Nucleus accumbens (tissue), 56 donors: ENCODE data around the gene CHL1.
A peak's percentile ranks its signal among the peaks of the same experiment; 100 is the strongest.
"Not testable (repeated sequence)": the region's sequence is repeated elsewhere in the genome, so short reads cannot be mapped to it uniquely, and the experiment has no call there.

Experiments
- DNase-seq, 56 donors: peaks; one replicate each; lab custom pipeline; 2025; lab: John Stamatoyannopoulos, UW

CHL1 gene

DNA sequence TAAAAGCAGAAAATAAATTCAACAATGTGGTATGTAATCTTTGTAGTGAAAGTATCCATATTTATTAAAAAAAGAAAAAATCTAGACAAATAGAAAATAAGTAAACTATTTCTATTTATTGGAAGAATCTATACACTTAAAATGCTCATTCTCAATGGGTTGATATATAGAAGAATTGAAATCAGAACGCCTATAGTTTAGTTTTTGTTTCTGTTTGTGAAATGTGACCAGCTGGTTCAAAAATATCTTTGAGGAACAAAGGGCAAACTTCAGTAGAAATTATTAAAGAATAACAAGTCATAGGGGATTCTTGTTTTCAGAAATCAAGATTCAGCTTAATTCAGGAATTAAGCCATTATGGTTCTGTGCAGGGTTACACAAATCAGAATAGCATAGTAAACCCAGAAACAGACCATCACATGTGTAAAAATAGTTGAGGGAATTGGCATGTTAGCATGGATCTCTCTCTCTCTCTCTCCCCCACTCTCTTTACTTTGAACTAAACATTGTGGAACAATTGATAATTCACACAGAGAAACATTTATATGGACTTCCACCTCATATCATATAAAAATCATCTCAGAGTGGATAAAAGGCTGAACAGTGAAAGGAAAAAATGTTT is 134.0 kb downstream of the CHL1 start:
- no peak for DNase-seq

DNA sequence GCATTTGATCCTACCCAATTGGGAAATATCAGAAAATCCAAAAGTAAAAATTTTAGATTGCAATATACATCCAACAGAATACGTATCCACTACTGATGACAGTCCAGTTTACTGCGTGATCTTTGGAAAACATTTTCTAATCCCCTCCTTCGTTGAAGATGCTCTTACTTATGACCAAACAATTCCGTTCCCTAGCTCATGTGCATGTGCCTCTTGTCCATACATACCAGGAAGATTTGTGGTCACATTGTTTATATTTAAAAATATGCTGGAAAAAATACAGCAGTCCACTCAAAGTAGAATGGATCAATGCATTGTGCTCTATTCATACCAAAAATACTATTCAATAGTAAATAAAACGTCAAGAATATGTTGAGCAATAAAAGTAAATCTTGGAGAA is 135.3 kb downstream of the CHL1 start:
- no peak for DNase-seq

DNA sequence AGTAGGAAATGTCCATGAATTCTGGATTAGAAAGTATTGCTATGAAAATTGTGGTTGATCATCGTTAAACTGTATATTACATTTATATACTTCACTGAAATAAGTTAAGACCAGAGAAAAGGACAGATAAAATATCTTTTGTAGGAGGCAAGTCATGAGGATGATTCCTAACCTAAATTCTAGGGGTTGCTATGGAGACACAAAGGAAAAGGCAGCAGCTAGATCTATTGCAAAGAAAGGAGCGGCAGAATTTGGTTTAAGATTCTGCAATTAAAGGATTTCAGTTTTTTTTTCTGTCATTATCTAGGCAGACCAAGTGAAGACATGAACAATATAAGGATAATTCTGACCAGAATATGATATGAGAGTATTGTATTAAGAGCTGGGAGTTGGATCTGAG is 136.1 kb downstream of the CHL1 start:
- no peak for DNase-seq

DNA sequence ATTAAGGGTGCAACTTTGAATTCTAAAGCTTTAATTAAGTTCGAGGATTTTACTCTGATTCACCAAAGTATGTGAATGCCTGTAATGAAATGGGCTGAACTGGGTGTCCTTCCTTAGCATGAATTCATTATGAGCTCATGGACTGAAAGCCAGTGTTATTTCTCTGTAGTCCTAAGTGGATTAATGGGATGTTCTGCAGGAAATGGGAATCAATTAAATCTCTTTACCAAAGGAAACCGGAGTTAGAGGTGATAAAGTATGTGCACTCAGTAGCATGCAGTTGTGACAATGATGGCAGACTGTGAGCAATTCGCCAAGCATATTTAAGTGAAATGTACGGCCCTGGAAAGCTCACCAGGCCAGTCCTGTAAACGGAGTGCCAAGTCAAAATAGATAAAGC is 138.7 kb downstream of the CHL1 start:
- no peak for DNase-seq

DNA sequence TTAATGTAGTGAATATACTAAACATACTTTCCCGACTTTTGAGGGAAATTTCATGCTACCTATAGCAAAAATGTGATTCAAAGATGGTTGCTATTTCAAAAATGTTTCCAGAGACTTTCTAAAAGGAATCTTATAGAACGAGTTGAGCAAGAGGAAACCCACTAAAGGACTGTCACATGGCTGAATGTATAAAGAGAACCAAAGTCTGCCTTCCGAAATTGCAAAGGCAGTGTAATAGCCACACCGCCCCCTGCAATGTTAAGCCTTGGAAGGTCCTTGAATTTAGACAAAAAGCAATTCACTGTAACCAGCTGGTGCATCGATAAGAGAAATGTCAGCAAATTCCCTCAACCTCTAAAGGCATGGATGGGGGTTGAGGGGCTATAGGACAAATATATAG is 142.8 kb downstream of the CHL1 start:
- DNase-seq: no peak

DNA sequence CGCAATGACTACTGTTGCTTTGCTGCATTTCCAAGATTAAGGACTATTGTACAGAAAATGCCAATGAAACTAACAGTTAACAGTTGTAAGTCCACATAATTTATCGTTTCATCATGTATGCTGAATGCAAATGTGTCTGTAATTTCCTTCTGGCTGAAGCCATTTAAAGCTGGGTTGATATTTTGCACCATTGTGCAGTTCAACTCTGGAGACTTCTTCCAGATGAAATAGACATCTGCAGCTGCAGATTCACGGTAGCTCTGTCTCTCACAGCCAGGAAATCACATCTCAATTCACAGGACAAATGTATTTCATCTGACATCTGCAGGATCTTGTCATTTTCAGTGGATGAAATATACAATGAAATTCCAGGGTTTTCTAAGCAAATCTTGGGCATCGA is 145.4 kb downstream of the CHL1 start:
- no peak for DNase-seq

DNA sequence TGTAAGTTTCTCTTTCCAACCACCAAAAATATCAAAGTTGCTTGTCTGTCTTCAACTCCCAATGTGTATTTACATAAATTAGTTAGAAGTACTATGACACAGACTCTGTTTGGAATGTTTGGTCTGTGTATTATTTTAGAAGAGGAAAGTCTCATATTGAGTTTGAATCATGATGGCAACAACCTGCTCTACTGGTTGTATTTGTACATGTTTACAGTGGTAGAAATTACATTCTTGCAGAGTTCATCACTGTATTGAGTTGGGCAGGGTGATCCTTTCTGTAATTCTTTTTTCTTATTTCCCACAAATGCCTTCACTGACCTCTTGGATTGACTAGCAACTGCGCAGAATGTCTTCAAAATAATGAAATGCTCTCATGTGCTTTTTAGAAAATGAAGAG is 149.6 kb downstream of the CHL1 start:
- no peak for DNase-seq

DNA sequence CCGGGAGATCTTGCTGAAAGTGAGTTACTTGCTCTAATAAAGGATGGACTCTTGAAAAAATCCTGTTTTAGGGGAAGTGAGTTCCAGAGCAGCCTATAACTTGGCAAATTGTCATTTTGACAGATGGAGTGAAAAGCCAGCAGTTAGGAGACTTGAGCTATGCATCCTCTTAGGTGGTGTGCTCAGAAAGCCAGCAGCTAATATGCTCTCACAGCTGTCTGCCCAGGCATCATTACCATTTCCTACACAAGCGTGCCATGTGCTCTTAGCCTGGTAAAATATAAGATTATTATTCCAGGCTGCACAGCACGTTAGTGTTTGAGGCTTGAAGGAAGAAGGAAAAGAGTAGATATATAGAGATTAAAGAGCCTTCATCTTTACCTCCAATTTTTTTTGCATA is 151.0 kb downstream of the CHL1 start:
- no peak for DNase-seq

DNA sequence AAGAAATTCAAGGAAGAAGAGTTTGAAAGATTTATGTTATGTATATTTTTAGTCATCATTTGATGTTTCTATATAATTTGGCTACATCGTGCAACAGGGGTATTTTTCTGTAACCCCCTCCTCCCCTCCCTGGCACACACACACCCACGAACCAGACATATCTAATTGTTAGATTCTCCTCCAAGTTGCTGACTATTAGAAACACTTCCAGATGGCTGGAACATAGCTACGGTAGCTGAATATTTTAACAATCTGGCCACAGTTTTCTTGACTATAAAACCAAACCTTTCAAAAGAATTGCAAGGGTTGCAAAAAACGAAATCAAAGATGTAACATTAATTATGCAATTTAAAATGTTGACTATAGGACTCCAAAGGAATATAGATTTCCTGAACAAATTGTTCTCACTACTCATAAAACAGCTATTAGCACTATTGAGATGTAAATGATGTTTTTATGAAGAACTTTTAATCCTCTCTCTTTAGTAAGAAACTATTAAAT is 154.4 kb downstream of the CHL1 start:
- DNase-seq: no peak

DNA sequence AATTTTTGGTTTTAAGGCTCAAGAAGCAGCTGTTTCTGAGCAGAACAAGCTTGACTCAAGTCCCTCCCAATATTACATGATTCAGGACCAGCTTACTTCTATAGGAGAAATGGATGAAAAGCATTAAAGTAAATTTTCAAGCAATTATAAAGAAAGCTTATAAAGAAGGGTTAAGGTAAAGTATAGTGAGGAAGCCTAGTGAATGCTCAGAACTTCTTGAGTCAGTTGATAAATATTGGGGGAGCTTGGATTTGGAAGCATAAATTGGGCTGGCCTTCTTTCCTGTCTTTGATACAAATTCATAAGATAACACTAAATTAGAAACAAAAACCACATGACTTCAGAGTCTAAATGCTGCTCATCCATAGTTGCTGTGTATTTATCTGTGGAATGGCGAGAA is 156.0 kb downstream of the CHL1 start:
- no peak for DNase-seq

DNA sequence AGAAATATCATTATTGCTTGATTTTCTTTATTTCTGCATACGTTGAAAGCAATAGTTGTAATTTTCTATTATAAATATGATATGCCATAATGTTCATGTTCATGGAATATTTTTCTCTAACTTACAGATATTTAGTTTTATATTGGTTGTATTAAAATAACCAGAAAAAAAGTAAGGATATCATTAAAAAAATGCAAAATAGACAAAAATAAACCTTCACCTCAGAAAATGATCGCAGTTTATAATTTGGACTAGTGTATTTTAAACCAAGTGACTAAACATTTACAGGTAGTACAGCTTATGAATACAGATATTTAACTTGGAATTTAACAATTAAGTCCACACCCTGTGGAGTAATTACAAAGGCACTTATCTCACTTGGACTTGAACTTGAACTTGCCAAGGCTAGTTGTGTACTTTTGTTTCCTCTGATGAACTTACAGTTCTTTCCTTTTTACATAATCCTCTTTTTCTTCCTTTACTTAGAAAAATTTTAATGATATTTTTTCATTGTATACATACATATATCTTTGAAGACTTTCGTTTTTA is 156.7 kb downstream of the CHL1 start:
- DNase-seq: no peak

DNA sequence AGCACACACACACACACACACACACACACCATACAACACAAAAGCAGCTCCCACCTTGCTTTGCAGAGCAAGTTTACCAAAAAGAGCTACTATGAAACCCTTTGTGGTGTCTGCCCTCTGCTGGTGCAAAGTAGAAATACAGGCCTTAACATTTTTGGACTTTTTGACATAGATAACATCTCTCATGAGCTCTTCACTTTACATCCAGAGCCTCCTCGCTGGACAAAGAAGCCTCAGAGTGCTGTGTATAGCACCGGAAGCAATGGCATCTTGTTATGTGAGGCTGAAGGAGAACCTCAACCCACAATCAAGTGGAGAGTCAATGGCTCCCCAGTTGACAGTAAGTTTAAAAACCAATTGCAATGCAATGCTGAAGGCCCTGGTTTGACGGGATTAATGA is 157.9 kb downstream of the CHL1 start:
- peak in 19 of 56 donors; percentile 2 to 57 (median 18) for DNase-seq

DNA sequence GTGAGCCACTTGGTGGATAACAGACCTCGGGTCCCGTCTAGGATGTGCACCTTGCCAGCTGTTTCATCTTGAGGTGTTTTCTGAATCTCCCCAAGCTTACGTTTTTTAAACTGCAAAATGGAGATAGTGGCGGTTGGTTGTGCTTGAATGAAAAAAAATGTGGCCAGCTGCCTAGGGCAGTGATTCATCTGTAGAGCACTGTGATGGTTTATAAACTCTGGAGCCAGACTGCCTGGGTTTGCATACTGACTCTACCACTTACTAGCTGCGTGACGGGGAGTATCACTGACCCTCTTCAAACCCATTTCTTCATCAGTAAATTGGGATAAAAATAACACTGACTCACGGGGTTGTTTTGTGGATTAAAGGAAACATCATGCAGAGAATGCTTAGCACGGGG is 159.1 kb downstream of the CHL1 start:
- DNase-seq: no peak

DNA sequence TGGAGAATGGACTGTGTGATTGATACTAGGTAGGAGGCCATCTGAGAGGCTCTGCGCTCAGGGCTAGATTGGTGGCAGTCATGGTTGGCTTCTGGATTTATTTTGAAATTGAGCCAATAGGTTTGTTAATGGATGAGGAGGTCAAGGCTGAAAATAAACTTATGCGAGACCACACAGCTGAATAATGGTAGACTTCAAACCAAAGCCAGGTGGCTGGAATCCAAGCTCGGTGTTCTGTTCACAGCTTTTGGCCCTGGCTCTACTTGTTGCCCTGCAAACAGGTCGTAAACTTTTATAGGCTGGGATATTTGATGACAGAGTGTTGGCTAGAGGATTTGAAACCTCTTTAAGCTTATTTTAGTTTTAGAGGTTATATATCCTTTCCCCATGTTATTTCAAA is 160.4 kb downstream of the CHL1 start:
- DNase-seq: peak in 4 of 56 donors; percentile 5 to 27 (median 18)

DNA sequence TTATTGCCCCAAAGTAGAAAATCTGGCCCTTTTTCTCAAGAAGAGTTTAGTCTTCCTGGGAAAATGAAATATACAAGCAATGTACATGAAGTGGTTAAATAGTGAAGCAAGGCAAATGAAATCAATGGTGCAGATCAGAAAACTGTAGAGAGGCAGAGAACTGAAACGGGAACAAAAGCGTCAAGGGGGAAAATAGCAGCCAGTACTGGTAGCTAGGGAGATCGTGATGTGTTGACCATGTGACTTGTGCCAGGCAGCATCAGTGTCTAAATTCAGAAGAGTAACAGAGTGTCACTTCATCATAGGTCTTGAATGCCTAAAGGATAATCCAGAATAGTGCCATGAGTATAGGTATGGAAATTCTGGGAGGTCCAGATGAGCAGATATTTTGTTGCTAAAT is 163.1 kb downstream of the CHL1 start:
- no peak for DNase-seq

DNA sequence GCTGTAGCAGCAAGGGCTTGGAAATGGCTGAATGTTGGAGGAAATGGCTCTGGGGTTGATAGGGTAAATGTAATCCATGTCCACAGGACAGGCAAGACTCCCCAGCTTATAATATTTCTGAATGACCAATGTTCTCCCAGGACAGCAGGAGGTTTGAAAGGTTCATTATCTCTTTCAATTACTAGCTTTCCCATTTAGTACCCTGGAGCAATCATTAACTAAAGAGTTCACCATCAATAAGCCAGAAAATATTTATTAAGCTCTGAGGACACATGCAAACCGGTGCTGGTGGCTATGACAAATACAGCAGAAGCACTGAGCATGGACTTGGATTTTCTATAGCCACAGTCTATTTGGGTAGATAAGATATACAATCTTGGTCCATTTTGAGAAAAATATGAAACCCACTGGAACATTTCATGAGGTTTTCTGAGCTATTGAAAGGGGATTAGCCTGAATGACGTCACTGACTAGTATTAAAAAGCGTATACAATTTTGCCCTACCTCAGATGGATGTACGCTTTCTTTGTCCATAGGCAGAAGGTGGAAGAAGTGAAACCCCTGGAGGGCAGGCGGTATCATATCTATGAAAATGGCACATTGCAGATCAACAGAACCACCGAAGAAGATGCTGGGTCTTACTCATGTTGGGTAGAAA is 166.2 kb downstream of the CHL1 start:
- no peak for DNase-seq

DNA sequence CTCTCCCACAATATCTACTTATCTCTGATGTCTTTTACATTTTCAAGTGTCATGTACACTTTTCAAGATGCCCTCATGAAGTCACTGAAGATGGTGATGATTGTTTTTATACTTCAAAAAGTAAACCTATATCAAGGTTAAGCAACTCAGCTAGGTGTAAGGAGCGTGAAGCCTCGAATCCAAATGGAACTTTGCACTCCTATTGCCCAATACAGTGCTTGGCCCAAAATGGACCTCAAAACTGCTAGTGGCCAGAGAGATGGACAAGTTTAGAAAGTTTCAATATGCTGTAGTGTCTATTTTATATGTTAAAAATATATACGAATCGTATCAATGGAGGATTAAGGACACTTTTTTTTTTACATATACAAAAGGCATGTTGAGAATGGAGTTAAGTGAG is 167.7 kb downstream of the CHL1 start:
- no peak for DNase-seq

DNA sequence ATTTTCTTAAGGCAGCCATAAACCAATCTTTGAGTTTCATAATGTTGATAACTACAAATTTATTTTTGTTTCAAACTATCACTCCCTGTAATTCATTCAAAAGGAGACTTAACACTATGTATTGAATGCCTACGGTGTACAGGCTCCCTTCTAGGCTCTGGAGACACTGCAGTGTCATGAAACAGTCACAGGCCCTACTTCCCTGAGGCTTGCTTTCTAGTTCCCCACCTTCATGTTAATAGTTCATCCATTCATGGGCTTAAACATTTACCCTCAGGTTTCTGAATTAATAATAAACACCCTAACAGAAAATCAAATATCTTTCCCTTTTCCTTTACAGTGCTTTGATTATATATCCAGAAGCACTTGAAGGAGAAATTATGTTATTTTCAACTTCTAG is 168.7 kb downstream of the CHL1 start:
- no peak for DNase-seq

DNA sequence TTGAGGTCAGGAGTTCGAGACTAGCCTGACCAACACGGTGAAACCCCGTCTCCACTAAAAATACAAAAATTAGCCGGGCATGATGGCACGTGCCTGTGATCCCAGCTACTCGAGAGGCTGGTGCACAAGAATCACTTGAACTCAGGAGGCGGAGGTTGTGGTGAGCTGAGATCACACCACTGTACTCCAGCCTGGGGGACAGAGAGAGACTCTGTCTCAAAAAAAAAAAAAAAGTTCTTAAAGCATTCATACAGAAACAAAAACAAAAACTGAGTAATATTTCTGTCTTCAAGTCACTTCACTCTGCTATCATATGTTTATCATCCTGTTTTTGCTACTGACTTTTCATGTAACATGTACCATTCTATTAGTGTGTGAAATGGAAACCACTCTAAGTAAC is 169.7 kb downstream of the CHL1 start:
- not testable (repeated sequence) for DNase-seq

DNA sequence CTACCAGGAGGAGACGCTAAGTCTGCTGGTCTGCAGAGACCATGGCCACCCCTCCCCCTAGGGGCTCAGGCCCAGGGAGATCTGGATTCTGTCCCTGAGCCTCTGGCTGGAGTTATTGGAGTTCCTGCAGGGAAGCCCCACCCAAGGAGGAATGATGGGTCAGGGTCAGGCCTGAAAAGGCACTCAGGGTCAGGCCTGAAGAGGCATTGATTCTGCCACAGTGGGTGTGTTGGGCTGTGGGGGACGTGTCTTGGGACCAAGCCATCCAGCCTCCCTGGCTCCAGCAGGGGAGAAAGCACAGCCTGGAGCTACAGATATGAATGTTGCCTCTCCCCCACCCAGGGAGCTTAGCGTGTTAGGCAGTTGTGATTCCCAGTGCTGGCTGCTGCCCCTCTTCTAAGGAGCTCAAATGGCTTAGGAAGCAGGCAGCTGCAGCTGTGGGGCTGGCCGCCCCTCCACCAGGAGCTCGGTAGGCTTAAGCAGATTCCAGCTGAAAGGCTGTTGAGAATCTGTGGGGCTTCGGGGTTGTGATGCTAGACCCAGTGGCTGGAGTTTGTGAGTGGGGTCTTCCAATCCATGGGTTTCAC is 176.7 kb downstream of the CHL1 start:
- no peak for DNase-seq

DNA sequence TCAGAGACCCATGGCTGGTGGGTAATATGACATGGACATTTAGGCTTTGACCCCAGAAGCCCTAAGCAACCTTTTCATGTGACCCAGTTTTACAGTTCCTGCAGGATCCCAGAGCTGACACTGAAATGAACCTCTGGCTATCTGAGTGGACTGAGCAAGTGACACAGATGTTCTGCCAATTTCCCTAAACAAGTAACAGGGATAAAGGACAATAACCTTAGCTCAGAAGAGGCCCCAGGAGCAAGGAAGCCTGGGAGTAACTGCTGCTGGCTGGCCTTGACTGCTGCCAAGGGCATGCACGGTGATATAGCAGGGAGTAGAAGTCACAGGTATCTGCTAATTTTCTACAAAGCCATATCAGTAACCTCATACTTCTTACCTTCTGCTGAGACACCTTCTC is 177.9 kb downstream of the CHL1 start:
- no peak for DNase-seq

DNA sequence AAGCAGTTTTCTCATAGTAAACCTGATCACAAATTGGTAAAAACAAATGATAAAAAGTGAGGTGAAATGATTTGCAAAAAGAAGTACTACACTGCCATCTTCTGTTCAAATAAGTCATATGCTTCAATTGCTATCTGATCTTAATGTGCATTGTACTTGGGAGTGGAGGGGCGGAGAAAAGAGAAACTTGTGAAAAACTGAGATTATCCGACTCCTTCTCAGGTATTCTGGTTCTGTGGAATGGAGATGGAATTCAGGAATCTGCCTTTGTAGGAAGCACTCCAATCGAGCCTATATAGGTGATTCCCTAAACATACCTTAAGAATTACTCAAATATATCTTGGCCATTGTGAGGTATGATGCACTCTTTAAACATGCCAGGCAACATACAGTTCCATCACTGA is 180.6 kb downstream of the CHL1 start:
- DNase-seq: no peak
